GM19467 (cell line): ENCODE measurements around the gene EIF4EBP3.
"Not testable (repeated sequence)": the region's sequence is repeated elsewhere in the genome, so short reads cannot be mapped to it uniquely, and the experiment has no call there.

Source experiments
- ATAC-seq: cut with Tn5 transposase; IDR thresholded peaks from one replicate; pipeline ENCODE4 v1.9.1; 2021; ENCODE audit warnings: mild to moderate bottlenecking, moderate library complexity; ENCODE audit not compliant: unreplicated experiment

Gene EIF4EBP3

DNA sequence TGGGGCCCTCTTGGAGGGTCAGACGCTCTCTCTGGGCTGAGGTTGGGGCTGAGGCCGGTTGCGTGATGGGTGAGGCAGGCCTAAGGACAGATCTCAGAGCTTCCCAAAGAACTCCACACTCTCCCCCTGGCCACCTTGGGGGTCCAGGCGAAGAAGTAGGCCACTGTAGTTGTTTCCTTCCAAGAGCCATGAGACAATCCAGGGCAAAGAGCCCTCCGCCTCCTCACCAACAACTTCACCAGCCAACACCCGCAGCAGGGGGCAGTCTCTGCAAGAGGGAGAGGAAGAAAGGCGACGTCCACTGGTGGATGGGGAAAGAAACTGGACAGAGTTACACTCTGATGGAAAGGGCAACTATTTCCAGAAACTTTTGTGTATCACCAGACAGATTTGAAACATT lies 27.8 kb downstream of the EIF4EBP3 start:
- no peak for ATAC-seq

- no peak for ATAC-seq
Observed at GRCh38 chr5:140576776-140577201, 29.3 kb downstream of the EIF4EBP3 start.

GRCh38 chr5:140579188-140579747 lies 31.8 kb downstream of the EIF4EBP3 start:
- ATAC-seq: not testable (repeated sequence)

DNA sequence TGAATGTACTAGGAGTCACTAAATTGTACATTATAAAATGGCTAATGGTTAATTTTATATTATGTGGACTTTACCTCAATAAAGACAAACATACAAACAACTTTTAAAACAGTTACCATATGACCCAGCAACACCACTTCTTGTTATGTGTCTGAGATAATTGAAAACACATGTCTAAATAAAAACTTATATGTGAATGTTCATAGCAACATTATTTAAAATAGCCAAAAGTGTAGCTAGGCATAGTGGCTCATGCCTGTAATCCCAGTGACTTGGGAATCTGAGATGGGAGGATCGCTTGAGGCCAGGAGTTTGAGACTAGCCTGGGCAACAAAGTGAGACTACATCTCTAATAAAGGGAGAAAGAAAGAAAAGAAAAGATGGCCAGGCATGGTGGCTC lies 40.0 kb downstream of the EIF4EBP3 start:
- no peak for ATAC-seq

- no peak for ATAC-seq
Observed at GRCh38 chr5:140588311-140589070, 41.0 kb downstream of the EIF4EBP3 start.

DNA sequence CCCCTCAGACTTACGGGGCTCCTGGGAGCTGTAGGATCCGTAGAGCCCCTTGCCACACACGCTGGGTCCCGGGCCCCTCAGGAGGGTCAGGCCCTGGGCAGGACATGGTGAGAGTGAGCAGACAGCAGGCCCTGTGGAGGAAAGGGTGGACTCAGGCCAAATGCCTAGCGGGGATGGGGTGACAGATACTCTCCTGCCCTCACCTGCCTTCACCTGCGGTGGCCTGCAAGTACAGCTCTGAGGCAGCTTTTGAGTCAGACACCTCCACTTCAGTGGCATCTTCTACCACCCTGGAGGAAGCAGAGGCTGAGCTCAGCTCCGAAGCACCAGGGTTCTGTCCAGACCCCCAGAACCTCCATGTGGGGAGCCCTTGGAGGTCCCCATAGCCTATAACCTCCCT lies 43.4 kb downstream of the EIF4EBP3 start:
- no peak for ATAC-seq

- ATAC-seq: no peak
Observed at GRCh38 chr5:140591747-140592372, 44.4 kb downstream of the EIF4EBP3 start.

- ATAC-seq: not testable (repeated sequence)
Observed at GRCh38 chr5:140593070-140593469, 45.6 kb downstream of the EIF4EBP3 start.

DNA sequence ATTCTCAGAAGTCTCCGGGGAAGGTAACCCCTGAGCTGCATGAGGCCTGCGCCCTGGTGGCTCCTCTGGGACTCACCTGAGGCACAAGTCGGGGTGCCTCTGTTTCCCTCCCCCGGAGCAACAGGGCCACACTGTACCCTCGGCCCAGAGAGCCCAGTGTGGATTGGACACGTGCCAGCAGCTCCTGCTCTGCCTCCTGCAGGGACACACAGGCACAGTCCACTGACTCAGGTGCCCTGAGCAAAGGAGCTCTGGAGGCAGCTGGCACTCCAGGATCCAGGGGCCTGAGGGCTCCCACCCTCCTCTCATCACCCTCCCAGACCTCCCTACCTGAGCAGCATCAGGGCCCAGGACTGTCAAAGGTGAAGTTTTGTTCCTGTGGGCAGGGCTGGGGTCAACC lies 46.7 kb downstream of the EIF4EBP3 start:
- no peak for ATAC-seq

DNA sequence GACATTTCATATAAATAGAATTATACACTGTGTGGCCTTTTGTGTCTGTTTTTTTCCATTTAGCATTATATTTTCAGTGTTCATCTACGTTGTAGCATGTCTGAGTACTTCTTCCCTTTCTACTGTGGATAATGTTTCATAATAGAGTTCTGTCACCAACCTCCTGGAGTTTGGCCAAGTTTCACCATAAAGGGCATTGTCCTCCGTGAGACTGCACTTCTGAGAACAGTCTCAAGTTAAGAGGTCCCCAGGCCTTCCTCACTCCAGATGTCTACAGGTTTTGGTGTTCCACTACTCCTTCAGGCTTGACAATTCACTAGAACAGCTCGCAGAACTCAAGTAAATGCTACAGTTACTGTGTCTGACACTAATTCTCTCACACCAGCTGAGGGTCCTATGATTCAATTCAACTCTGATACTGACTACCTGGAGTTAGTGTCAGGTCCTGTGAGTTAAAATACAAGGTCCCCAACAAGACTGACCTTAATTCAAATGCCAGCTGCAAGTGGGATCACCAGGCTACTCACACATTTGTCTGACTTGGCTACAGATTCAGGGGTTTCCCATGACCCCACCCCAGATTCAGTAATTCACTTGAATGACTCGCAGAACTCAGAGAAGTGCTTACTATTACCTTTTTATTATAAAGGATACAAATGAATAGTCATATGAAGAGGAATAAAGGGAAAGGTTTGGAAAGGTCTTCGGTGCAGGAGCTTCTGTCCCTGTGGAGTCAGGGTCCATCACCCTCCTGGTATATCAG lies 48.3 kb downstream of the EIF4EBP3 start:
- ATAC-seq: no peak

DNA sequence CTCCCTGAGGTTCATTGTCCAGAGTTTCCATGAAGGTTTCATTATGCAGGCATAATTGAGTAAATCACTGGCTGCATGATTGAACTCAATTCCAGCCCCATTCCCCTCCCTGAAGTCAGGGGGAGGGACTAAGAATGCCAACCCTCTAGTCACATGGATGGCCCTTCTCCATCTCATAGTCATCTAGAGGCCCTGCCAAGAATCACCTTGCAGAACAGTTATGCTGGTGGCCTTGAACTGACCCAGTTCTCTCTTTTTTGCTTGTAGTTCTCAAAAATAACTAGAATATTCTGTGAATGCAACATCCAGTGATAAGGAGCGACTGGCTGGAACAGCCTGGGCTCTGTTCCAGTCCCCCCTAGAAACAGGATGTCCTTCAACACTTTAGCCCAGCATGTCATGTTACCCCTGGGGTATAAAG lies 48.9 kb downstream of the EIF4EBP3 start:
- ATAC-seq: no peak

DNA sequence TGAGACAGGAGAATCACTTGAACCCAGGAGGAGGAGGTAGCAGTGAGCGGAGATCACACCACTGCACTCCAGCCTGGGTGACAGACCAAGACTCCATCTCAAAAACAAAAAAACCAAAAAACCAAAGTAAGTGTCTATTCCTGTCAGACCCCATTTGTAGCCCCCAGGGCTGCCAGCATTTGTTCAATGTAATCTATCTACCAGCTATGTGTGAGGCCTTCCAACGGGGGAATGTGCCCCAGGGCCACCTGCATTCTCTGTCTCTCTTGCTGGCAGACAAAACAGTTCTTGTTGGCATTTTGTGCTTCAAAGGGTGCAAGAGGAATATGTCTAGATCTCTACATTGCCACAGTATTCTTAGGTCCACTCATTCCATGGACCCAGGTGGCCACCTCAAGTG lies 51.4 kb downstream of the EIF4EBP3 start:
- no peak for ATAC-seq
